ENCODE results near the gene CDK5RAP3.

Gene CDK5RAP3

GRCh38 chr17:47970725-47971499 lies at the start of gene CDK5RAP3:
CDK5RAP3 (plus strand) TSS chr17:47971113; CDS start chr17:47971147, 34 bp downstream.
- Mint-ChIP-seq H3K4me1 (peaks cover 22% of the 10 kb centered on the region), H3K27me3 (ENCODE audit: low read depth) (no peaks in the 10 kb centered on the region), H3K9me3 (no peaks in the 10 kb centered on the region), H3K36me3 (ENCODE audit: low read depth) (peaks cover 18% of the 10 kb centered on the region), H3K4me3 (peak within 1 kb of the TSS; percentile 91 to 97 (median 93)), H3K27ac (peak within 1 kb of the TSS; percentile 7 to 91 (median 82))
- TF ChIP-seq CTCF (IDR thresholded peaks at IDR 0.05; ENCODE audit: unreplicated experiment in 3 of 3): peak; percentile 96 to 97 (median 97)

GRCh38 chr17:47924785-47925677 lies 45.9 kb upstream of the CDK5RAP3 start:
- Mint-ChIP-seq H3K36me3 (ENCODE audit: low read depth) (peaks cover 61% of the 10 kb centered on the region), H3K4me3 (no peak overlapping the region), H3K4me1 (no peaks in the 10 kb centered on the region), H3K27me3 (ENCODE audit: low read depth) (no peaks in the 10 kb centered on the region), H3K27ac (no peak overlapping the region), H3K9me3 (no peaks in the 10 kb centered on the region)
- TF ChIP-seq CTCF (IDR thresholded peaks at IDR 0.05; ENCODE audit: unreplicated experiment in 3 of 3): no peak

GRCh38 chr17:47925678-47925988 lies 45.3 kb upstream of the CDK5RAP3 start:
- no peak for TF ChIP-seq CTCF (IDR thresholded peaks at IDR 0.05; ENCODE audit: unreplicated experiment in 3 of 3)
- H3K27me3 Mint-ChIP-seq (ENCODE audit: low read depth): no peaks in the 10 kb centered on the region
- no peak overlapping the region for H3K27ac Mint-ChIP-seq
- H3K9me3 Mint-ChIP-seq: no peaks in the 10 kb centered on the region
- H3K36me3 Mint-ChIP-seq (ENCODE audit: low read depth): peaks cover 66% of the 10 kb centered on the region
- no peak overlapping the region for H3K4me3 Mint-ChIP-seq
- no peaks in the 10 kb centered on the region for H3K4me1 Mint-ChIP-seq

- TF ChIP-seq CTCF (IDR thresholded peaks at IDR 0.05; ENCODE audit: unreplicated experiment in 3 of 3): no peak
- Mint-ChIP-seq H3K27me3 (ENCODE audit: low read depth) (no peaks in the 10 kb centered on the region), H3K36me3 (ENCODE audit: low read depth) (peaks cover 63% of the 10 kb centered on the region), H3K9me3 (no peaks in the 10 kb centered on the region), H3K27ac (no peak overlapping the region), H3K4me1 (no peaks in the 10 kb centered on the region), H3K4me3 (no peak overlapping the region)
These were observed 43.0 kb upstream of the CDK5RAP3 start for GRCh38 chr17:47927821-47928400.

- Mint-ChIP-seq H3K27ac (no peak overlapping the region), H3K4me3 (no peak overlapping the region), H3K27me3 (ENCODE audit: low read depth) (no peaks in the 10 kb centered on the region)
These were observed 42.5 kb upstream of the CDK5RAP3 start for GRCh38 chr17:47928415-47928814.

More at GRCh38 chr17:47928415-47928814, 42.5 kb upstream of the CDK5RAP3 start:
- H3K4me1 Mint-ChIP-seq: no peaks in the 10 kb centered on the region
- no peak for TF ChIP-seq CTCF (IDR thresholded peaks at IDR 0.05; ENCODE audit: unreplicated experiment in 3 of 3)
- H3K9me3 Mint-ChIP-seq: no peaks in the 10 kb centered on the region
- H3K36me3 Mint-ChIP-seq (ENCODE audit: low read depth): peaks cover 58% of the 10 kb centered on the region

Measured in nephron (organoid).